CD14-positive monocyte (primary cell): ENCODE data around the gene PEDS1. TPM values are rescaled to one million over a fixed set of nuclear protein-coding genes. Genes with fewer than 3 reads are reported as not detected.

Experiments
- DNase-seq, 3 donors: peaks; one replicate each; pipeline ENCODE4 v3.0.0-alpha.2; 2011 to 2022
- H2AFZ ChIP-seq: 2 replicates; pipeline ENCODE4 v1.6.0; 2012; ENCODE audit warnings: mild to moderate bottlenecking, low read depth, low read length, inconsistent platforms; ENCODE audit not compliant: insufficient read depth, poor library complexity, severe bottlenecking
- H3K27ac ChIP-seq, 2 donors: 1 replicate in 1 of 2; 2 replicates in 1 of 2; pipeline ENCODE4 v1.5.1; 2012 to 2013; ENCODE audit warnings: low read length in 2 of 2, control low read depth in 1 of 2, inconsistent platforms in 1 of 2, low read depth in 1 of 2, mild to moderate bottlenecking in 1 of 2
- H3K27me3 ChIP-seq, 2 donors: one replicate each; pipeline versions ENCODE4 v1.6.0 to v1.6.1; 2011 to 2013; ENCODE audit warnings: low read length in 2 of 2; ENCODE audit not compliant: control insufficient read depth in 2 of 2, insufficient read depth in 2 of 2
- H3K36me3 ChIP-seq, 2 donors: replicated peaks in 1 of 2; 1 replicate in 1 of 2; 2 replicates in 1 of 2; pipeline versions ENCODE4 v1.5.1 to v1.6.1; 2012 to 2013; ENCODE audit warnings: low read length in 2 of 2, control low read depth in 1 of 2, inconsistent platforms in 1 of 2, mild to moderate bottlenecking in 1 of 2; ENCODE audit not compliant: insufficient read depth in 2 of 2, control insufficient read depth in 1 of 2
- H3K4me1 ChIP-seq, 2 donors: 1 replicate in 1 of 2; 2 replicates in 1 of 2; pipeline versions ENCODE4 v1.5.1 to v1.6.1; 2012 to 2013; ENCODE audit warnings: low read length in 2 of 2, control low read depth in 1 of 2, inconsistent platforms in 1 of 2, mild to moderate bottlenecking in 1 of 2, moderate library complexity in 1 of 2; ENCODE audit not compliant: insufficient read depth in 2 of 2, control insufficient read depth in 1 of 2
- H3K4me2 ChIP-seq: replicated peaks from 2 replicates; pipeline ENCODE3; 2012; ENCODE audit warnings: low read length, moderate library complexity, mild to moderate bottlenecking; ENCODE audit not compliant: poor library complexity, severe bottlenecking; ENCODE audit errors: extremely low read depth
- H3K4me3 ChIP-seq, 3 experiments: fragments of 200-600 bp in 1 of 3; sonication (generic) in 1 of 3; replicated peaks in 1 of 3; 1 replicate in 2 of 3; 2 replicates in 1 of 3; pipeline ENCODE4 v1.5.1; 2011 to 2013; ENCODE audit warnings: low read length in 3 of 3, mild to moderate bottlenecking in 3 of 3, control low read depth in 2 of 3, low read depth in 2 of 3, inconsistent platforms in 1 of 3, moderate library complexity in 1 of 3
- H3K79me2 ChIP-seq: 2 replicates; pipeline ENCODE4 v1.6.0; 2012; ENCODE audit warnings: mild to moderate bottlenecking, control low read depth, inconsistent platforms, low read length, moderate library complexity; ENCODE audit not compliant: insufficient read depth
- H3K9ac ChIP-seq: 2 replicates; pipeline ENCODE4 v1.6.0; 2017; ENCODE audit warnings: low read length, mild to moderate bottlenecking; ENCODE audit not compliant: insufficient read depth, poor library complexity, severe bottlenecking
- H3K9me3 ChIP-seq, 2 donors: replicated peaks in 1 of 2; 1 replicate in 1 of 2; 2 replicates in 1 of 2; pipeline versions ENCODE4 v1.5.1 to v1.6.1; 2012 to 2013; ENCODE audit warnings: low read length in 2 of 2, control low read depth in 1 of 2; ENCODE audit not compliant: control insufficient read depth in 1 of 2, insufficient read depth in 1 of 2
- H4K20me1 ChIP-seq: 2 replicates; pipeline ENCODE4 v1.6.0; 2012; ENCODE audit warnings: mild to moderate bottlenecking, low read length, control low read depth, moderate library complexity; ENCODE audit not compliant: insufficient read depth
- H3K27ac Mint-ChIP-seq, 7 donors: one replicate each; pipeline ENCODE4 v1.8.0; 2020; ENCODE audit warnings: mild to moderate bottlenecking in 7 of 7, mixed read lengths in 7 of 7, moderate library complexity in 6 of 7, inconsistent platforms in 2 of 7
- H3K27me3 Mint-ChIP-seq, 3 donors: one replicate each; pipeline ENCODE4 v1.8.0; 2021 to 2022; ENCODE audit warnings: low read depth in 3 of 3, mild to moderate bottlenecking in 3 of 3, mixed read lengths in 3 of 3, moderate library complexity in 3 of 3, inconsistent platforms in 1 of 3
- H3K36me3 Mint-ChIP-seq, 2 donors: one replicate each; pipeline ENCODE4 v1.8.0; 2020; ENCODE audit warnings: mixed read lengths in 2 of 2, inconsistent platforms in 1 of 2, mild to moderate bottlenecking in 1 of 2
- H3K4me1 Mint-ChIP-seq: one replicate; pipeline ENCODE4 v1.8.0; 2020; ENCODE audit warnings: mild to moderate bottlenecking, mixed read lengths
- H3K4me3 Mint-ChIP-seq, 2 donors: one replicate each; pipeline ENCODE4 v1.8.0; 2020; ENCODE audit warnings: mild to moderate bottlenecking in 2 of 2, mixed read lengths in 2 of 2, moderate library complexity in 1 of 2
- H3K9me3 Mint-ChIP-seq, 7 donors: one replicate each; pipeline ENCODE4 v1.8.0; 2020 to 2022; ENCODE audit warnings: mixed read lengths in 7 of 7, mild to moderate bottlenecking in 6 of 7, moderate library complexity in 6 of 7, inconsistent platforms in 2 of 7
- WGBS: methylation state at CpG from one replicate; pipeline ENCODE4 v1.1.5; 2013; ENCODE audit warnings: missing lambda C conversion rate; ENCODE audit not compliant: insufficient coverage; 5-methylcytosine and 5-hydroxymethylcytosine counted together
- intact Hi-C, 2 donors: fragments of 100-400 bp; cut with micrococcal nuclease; formaldehyde crosslinking; loops; one replicate each; pipeline versions ENCODE4 v1.15.0 to v1.15.1; 2023
- polyA plus RNA-seq, 3 donors: library from polyadenylated mRNA; depleted of rRNA in 1 of 3; unstranded in 2 of 3; stranded (reverse) in 1 of 3; fragments of 300-500 nt in 2 of 3; fragments of >200 nt in 1 of 3; fragmentation: Illumina TruSeq in 2 of 3; gene quantifications; 1 replicate in 2 of 3; 2 replicates in 1 of 3; pipeline ENCODE4 v1.2.3, GENCODE V29; 2012 to 2021
- TF ChIP-seq, protein P1 (sequence below): fragments of 200-600 bp; IDR thresholded peaks from one replicate; pipeline ENCODE4 v1.8.0; 2022; ENCODE audit warnings: antibody characterized with exemption, mild to moderate bottlenecking

Gene PEDS1
- polyA plus RNA-seq, 3 donors = 19.6 to 48.1 (median 25.2) TPM

DNA sequence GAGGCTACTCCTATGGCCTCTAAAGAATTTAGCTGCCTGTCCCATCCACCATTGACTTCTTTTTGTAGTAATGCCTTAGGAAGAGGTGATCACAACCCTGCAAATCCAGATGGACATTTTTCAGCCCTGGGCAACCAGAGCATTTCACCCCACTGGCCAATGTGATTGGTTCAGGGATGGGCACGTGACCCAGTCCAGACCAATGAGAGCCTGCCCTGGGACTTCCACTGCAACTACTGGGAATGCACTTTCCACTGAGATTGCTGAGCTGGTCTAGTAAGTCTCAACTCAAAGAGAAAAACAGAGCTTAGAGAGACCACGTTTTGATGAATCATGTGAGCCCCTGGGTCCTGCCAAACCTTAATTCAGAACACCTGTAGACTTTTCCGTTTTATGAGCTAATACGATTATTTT, 31.7 kb downstream of the PEDS1 start:
- H3K36me3 ChIP-seq = peaks cover 35 to 39% of the 10 kb centered on the region in 2 donors
- H3K4me2 ChIP-seq = no peak overlapping the region
- peaks cover 3% of the 10 kb centered on the region for H4K20me1 ChIP-seq
- H3K4me1 ChIP-seq = peaks cover 0 to 2% of the 10 kb centered on the region in 2 donors
- H3K4me3 ChIP-seq = no peak overlapping the region
- Mint-ChIP-seq H3K4me1 (peaks cover 7% of the 10 kb centered on the region), H3K27me3 (peaks cover 0 to 3% (median 2%) of the 10 kb centered on the region in 3 donors), H3K36me3 (peaks cover 42 to 46% of the 10 kb centered on the region in 2 donors), H3K4me3 (no peak overlapping the region), H3K9me3 (peaks cover 0 to 9% (median 4%) of the 10 kb centered on the region in 7 donors), H3K27ac (peak overlapping the region in 1 of 7 donors; percentile 76)
- H2AFZ ChIP-seq = no peak overlapping the region
- 100% methylated on average over 2 of the region's 4 CpGs for WGBS
- H3K9ac ChIP-seq = no peak overlapping the region
- H3K27ac ChIP-seq = no peak overlapping the region
- TF ChIP-seq, protein P1, sequence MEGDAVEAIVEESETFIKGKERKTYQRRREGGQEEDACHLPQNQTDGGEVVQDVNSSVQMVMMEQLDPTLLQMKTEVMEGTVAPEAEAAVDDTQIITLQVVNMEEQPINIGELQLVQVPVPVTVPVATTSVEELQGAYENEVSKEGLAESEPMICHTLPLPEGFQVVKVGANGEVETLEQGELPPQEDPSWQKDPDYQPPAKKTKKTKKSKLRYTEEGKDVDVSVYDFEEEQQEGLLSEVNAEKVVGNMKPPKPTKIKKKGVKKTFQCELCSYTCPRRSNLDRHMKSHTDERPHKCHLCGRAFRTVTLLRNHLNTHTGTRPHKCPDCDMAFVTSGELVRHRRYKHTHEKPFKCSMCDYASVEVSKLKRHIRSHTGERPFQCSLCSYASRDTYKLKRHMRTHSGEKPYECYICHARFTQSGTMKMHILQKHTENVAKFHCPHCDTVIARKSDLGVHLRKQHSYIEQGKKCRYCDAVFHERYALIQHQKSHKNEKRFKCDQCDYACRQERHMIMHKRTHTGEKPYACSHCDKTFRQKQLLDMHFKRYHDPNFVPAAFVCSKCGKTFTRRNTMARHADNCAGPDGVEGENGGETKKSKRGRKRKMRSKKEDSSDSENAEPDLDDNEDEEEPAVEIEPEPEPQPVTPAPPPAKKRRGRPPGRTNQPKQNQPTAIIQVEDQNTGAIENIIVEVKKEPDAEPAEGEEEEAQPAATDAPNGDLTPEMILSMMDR = no peak
- H3K79me2 ChIP-seq = no peaks in the 10 kb centered on the region
- intact Hi-C loops = loop anchor here (2.0 kb wide), 2 partner anchors 47 to 57 kb away; no protein-coding TSS in a partner anchor
- DNase-seq = peak in 1 of 3 donors; percentile 22
- peaks cover 0 to 4% of the 10 kb centered on the region in 2 donors for H3K9me3 ChIP-seq
- H3K27me3 ChIP-seq = no peaks in the 10 kb centered on the region

DNA sequence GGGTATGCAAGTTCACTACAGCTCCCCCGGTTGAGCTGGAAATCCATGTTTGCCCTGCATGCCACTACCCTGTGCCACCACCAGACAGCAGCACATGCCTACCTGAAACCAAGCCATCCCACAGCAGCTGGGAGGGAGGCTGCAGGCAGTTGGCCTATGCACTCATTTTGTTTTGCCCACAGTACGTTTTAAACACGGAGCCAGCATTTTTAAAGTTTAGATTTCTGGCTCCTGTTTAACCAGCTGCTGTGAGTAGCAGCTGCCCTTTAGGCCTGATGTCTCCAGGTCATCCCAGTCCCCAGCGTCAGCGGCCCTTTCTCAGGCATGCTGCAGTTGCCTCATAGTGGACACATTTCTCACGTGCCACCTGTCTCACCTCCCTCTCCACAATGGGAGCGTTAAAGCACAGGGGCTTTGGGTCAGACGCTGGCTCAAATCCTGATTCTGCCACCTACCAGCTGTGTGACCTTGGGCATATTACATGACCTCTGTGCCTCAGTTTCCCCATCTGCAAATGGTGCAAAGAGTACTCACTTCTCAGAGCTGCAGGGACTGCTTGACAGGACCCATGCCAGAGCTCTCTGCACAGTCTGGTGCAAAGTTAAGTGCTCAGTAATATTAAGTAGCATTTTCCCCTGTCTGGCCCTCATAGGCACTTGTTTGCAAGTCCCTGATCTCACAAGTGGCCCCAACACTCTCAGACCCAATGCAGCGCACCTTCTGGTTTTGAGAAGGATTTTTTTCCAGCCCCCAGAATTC, 32.4 kb downstream of the PEDS1 start:
- intact Hi-C loops = loop anchor here (2.0 kb wide), 2 partner anchors 48 to 58 kb away; no protein-coding TSS in a partner anchor
- H2AFZ ChIP-seq = no peak overlapping the region
- H3K4me3 Mint-ChIP-seq = no peak overlapping the region

More for the DNA sequence above, 32.4 kb downstream of the PEDS1 start:
- no peak overlapping the region for H3K27ac ChIP-seq
- no peak overlapping the region for H3K4me2 ChIP-seq
- peaks cover 27 to 31% of the 10 kb centered on the region in 2 donors for H3K36me3 ChIP-seq
- WGBS = 46% methylated on average over 8 of the region's 9 CpGs
- Mint-ChIP-seq H3K9me3 (peaks cover 0 to 9% (median 4%) of the 10 kb centered on the region in 7 donors), H3K27ac (peak overlapping the region in 2 of 7 donors; percentile 13 to 66), H3K27me3 (peaks cover 0 to 4% (median 2%) of the 10 kb centered on the region in 3 donors), H3K4me1 (peaks cover 10% of the 10 kb centered on the region), H3K36me3 (peaks cover 34 to 38% of the 10 kb centered on the region in 2 donors)
- DNase-seq = peak; percentile 62 to 74 (median 67)
- no peak overlapping the region for H3K9ac ChIP-seq
- no peak overlapping the region for H3K4me3 ChIP-seq
- H3K27me3 ChIP-seq = no peaks in the 10 kb centered on the region
- peaks cover 2% of the 10 kb centered on the region for H4K20me1 ChIP-seq
- H3K4me1 ChIP-seq = peaks cover 5 to 6% of the 10 kb centered on the region in 2 donors
- TF ChIP-seq, protein P1 = peak; percentile 85
- H3K79me2 ChIP-seq = no peaks in the 10 kb centered on the region
- peaks cover 0 to 4% of the 10 kb centered on the region in 2 donors for H3K9me3 ChIP-seq
